Colonic mucosa (tissue), 4 donors: ENCODE measurements around the gene ACTN3. TPM values are rescaled to one million over a fixed set of nuclear protein-coding genes. Genes with fewer than 3 reads are reported as not detected.
A peak's percentile ranks its signal among the peaks of the same experiment; 100 is the strongest.

ENCODE experiments used
- DNase-seq: peaks from one replicate; pipeline ENCODE4 v3.0.0-alpha.2; 2020
- H3K27ac ChIP-seq: fragments of 200-600 bp; one replicate; pipeline ENCODE4 v1.8.0; 2021
- H3K27me3 ChIP-seq: fragments of 200-600 bp; one replicate; pipeline ENCODE4 v1.8.0; 2021
- H3K36me3 ChIP-seq: fragments of 200-600 bp; one replicate; pipeline ENCODE4 v1.8.0; 2021
- H3K4me1 ChIP-seq: fragments of 200-600 bp; one replicate; pipeline ENCODE4 v1.8.0; 2021; ENCODE audit warnings: mild to moderate bottlenecking
- H3K4me3 ChIP-seq: fragments of 200-600 bp; one replicate; pipeline ENCODE4 v1.8.0; 2021
- H3K9ac ChIP-seq, 2 donors: one replicate each; pipeline ENCODE4 v1.7.0; 2013; ENCODE audit warnings: control low read depth in 2 of 2, low read depth in 2 of 2, low read length in 2 of 2
- H3K9me3 ChIP-seq: fragments of 200-600 bp; one replicate; pipeline ENCODE4 v1.8.0; 2021
- intact Hi-C: fragments of 100-400 bp; cut with DNase I; formaldehyde crosslinking; loops from one replicate; pipeline ENCODE4 v1.14.1; 2022
- total RNA-seq, 2 donors: library from RNA; stranded (reverse); fragmentation: NEBNext Ultra II Directional in 1 of 2; extraction: Animal tissue kit (Norgen Biotek cat#: 25700) in 1 of 2; gene quantifications; one replicate each; pipeline ENCODE4 v1.2.1, GENCODE V29; 2021
- TF ChIP-seq, protein P1 (sequence below): fragments of 200-600 bp; IDR thresholded peaks from one replicate; pipeline ENCODE4 v1.8.0; 2022; ENCODE audit warnings: antibody characterized with exemption, mild to moderate bottlenecking
- donor health status: healthy.
- donor health status: DM: no; HTN: no; CAD: no.
- donor health status: DM: no; HTN: no; CAD: no.

ACTN3 gene
- total RNA-seq, 2 donors from 2014 or later = 0.11 TPM; not detected in 1

DNA sequence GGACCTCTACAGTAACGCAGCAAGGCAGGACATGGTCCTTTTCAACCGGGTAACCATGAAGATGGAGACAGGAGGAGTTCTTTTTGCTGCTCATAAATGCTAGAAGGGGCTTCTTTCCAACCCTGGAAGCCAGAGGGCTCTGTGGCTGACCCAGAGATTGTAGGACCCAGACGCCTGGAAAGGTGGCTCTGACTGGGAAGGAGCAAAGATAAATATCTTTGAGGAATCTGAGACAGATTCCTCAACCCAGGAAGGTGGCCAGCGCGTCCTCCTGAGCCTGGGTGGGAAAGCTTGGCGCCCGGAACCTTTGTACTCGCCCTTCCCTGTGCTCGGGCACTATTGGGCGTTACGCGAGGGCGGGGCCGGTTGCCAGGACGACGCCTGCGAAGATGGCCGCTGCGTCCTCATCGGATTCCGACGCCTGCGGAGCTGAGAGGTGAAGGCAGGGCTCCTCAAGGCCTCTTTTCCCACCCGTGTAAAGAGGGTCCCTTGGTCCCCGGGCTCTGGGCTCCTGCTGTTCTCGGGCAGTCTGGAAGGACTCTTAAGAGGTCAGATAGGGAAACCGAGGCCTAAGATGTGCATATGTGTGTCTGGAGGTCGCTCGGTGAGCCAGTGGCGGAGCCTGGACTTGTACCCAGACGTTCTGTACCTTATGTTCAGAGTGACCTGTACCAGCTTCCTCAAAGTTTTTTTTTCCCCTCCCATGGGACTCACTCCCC lies 36.3 kb upstream of the ACTN3 start, which contains the start of gene BBS1:
Gene BBS1 (plus strand): TSS at position 365 of the 719 bp plus-strand sequence. CDS start 25 bp downstream, at position 390.
- no peaks in the 10 kb centered on the region for H3K36me3 ChIP-seq
- DNase-seq = peak; percentile 88
- peaks cover 2% of the 10 kb centered on the region for H3K4me1 ChIP-seq
- peak within 1 kb of the TSS; percentile 59 to 77 for H3K9ac ChIP-seq
- no peaks in the 10 kb centered on the region for H3K9me3 ChIP-seq
- H3K27me3 ChIP-seq = no peaks in the 10 kb centered on the region
- no peak within 1 kb of the TSS for H3K27ac ChIP-seq
- H3K4me3 ChIP-seq = peak within 1 kb of the TSS; percentile 84
- intact Hi-C loops = no loop called here
- TF ChIP-seq, protein P1, sequence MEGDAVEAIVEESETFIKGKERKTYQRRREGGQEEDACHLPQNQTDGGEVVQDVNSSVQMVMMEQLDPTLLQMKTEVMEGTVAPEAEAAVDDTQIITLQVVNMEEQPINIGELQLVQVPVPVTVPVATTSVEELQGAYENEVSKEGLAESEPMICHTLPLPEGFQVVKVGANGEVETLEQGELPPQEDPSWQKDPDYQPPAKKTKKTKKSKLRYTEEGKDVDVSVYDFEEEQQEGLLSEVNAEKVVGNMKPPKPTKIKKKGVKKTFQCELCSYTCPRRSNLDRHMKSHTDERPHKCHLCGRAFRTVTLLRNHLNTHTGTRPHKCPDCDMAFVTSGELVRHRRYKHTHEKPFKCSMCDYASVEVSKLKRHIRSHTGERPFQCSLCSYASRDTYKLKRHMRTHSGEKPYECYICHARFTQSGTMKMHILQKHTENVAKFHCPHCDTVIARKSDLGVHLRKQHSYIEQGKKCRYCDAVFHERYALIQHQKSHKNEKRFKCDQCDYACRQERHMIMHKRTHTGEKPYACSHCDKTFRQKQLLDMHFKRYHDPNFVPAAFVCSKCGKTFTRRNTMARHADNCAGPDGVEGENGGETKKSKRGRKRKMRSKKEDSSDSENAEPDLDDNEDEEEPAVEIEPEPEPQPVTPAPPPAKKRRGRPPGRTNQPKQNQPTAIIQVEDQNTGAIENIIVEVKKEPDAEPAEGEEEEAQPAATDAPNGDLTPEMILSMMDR = no peak

DNA sequence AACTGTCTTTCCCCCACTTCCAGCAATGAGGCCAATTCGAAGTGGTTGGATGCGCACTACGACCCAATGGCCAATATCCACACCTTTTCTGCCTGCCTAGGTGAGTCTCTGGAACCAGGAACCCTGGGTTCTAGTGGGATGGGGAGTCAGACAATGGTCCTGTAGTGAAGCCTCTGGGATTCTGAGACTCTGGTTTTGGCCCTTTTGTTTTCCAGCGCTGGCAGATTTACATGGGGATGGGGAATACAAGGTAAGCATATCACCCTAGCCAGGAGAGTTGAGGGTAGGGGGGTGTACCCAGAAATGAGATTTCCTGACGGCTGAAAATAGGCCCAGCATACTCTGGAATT lies 35.7 kb upstream of the ACTN3 start:
- Histone ChIP-seq H3K4me3 (peak overlapping the region; percentile 84), H3K27ac (no peak overlapping the region), H3K9ac (peak overlapping the region; percentile 59 to 77), H3K4me1 (peaks cover 2% of the 10 kb centered on the region), H3K9me3 (no peaks in the 10 kb centered on the region), H3K36me3 (no peaks in the 10 kb centered on the region), H3K27me3 (no peaks in the 10 kb centered on the region)
- no peak for DNase-seq
- TF ChIP-seq, protein P1 = no peak
- intact Hi-C loops = no loop called here

DNA sequence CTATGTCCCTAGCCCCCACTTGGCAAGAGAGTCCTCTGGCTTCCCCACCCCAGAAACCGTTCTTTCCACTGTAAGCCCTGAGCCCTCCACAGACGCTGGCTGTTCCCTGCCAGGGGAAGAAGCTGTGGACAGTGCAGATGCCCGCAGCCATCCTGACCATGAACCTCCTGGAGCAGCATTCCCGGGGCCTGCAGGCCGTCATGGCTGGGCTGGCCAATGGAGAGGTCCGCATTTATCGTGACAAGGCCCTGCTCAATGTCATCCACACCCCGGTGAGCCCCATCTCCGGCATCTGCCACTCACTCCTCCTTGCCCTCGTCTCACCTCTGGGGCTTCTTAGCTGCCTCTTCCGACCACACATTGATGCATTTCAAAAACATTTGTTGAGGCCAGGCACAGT lies 23.1 kb upstream of the ACTN3 start:
- Histone ChIP-seq H3K4me3 (no peak overlapping the region), H3K4me1 (no peaks in the 10 kb centered on the region), H3K27me3 (no peaks in the 10 kb centered on the region), H3K27ac (no peak overlapping the region), H3K9ac (no peak overlapping the region), H3K9me3 (no peaks in the 10 kb centered on the region), H3K36me3 (no peaks in the 10 kb centered on the region)
- TF ChIP-seq, protein P1 = no peak
- DNase-seq = no peak
- intact Hi-C loops = no loop called here

DNA sequence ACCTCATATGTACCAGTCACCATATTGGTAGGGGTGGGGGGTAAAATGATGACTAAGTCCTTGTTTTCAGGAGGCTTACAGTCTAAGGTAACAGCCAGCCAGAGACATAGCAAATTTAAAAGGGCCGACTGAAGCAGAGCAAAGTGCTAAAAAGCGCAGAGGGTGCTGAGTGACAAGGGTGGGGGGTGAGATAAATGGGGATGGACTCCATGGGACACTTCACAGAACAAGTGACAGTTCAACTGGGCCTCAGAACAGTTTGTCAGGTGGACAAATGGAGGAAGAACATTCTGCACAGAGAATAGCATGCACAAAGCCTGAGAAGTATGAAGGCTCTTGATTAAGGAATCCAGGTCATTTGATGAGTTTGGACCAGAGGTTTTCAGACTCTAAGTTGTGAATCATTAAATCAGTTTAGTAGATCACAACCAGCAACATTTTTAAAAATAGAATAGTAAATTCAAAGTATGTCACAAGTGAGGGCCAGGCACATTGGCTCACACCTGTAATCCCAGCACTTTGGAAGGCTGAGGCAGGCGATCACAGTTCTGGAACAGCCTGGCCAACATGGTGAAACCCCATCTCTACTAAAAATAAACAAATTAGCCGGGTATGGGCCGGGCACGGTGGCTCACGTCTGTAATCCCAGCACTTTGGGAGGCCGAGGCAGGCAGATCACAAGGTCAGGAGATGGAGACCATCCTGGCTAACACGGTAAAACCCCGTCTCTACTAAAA lies 22.2 kb upstream of the ACTN3 start:
- Histone ChIP-seq H3K4me3 (no peak overlapping the region), H3K36me3 (no peaks in the 10 kb centered on the region), H3K9ac (no peak overlapping the region), H3K27me3 (no peaks in the 10 kb centered on the region), H3K27ac (no peak overlapping the region), H3K9me3 (no peaks in the 10 kb centered on the region), H3K4me1 (no peaks in the 10 kb centered on the region)
- intact Hi-C loops = no loop called here
- TF ChIP-seq, protein P1 = no peak
- no peak for DNase-seq

DNA sequence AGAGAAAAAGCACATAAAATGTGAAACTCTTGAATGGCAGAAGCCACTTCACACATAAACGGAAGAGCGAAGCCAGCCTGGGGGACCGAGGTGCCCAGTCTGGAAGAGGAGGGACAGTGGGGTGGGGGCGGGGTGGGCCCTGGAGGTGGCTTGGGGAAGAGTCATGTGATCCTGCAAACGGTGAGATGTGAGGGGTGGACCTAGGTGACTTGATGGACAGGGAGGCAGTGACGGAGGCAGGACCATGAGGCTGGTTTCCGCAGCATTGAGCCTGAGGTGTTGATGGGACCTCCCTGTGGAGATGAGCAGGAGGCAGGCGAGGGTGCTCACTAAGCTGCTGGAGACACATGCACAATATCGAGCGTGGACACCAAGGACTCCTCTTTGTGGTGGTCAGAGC lies 17.6 kb upstream of the ACTN3 start:
- no peak for DNase-seq
- TF ChIP-seq, protein P1 = no peak
- Histone ChIP-seq H3K27ac (no peak overlapping the region), H3K4me1 (no peaks in the 10 kb centered on the region), H3K9ac (peak overlapping the region in 1 of 2 donors; percentile 2), H3K9me3 (no peaks in the 10 kb centered on the region), H3K36me3 (no peaks in the 10 kb centered on the region), H3K4me3 (no peak overlapping the region), H3K27me3 (no peaks in the 10 kb centered on the region)
- intact Hi-C loops = no loop called here
